PC-3 (cell line): Measurements from ENCODE around the gene CAMK1D. TPM values are rescaled to one million over a fixed set of nuclear protein-coding genes. Genes with fewer than 3 reads are reported as not detected.

Experiments
- ATAC-seq: fragments of 200-7000 bp; cut with Tn5 transposase; 2 replicates; pipeline ENCODE4 v1.9.1; 2020; ENCODE audit warnings: mild to moderate bottlenecking, moderate library complexity
- BruUV-seq: library from RNA; stranded (reverse); fragments of 400-500 nt; replicated peaks from 2 replicates; lab custom pipeline; 2021; lab: Mats Ljungman, UMichigan
- CTCF ChIA-PET: fragments of 300-600 bp; sonication (Branson Sonifier 250); formaldehyde crosslinking; loops from one replicate; lab custom pipeline; 2022; ENCODE audit warnings: antibody characterized with exemption; lab: Charles Lee
- POLR2A ChIA-PET: fragments of 300-600 bp; sonication (Branson Sonifier 250); formaldehyde crosslinking; loops from one replicate; lab custom pipeline; 2022; ENCODE audit warnings: antibody characterized with exemption; ENCODE audit not compliant: unreplicated experiment; lab: Charles Lee
- DNase-seq: peaks from one replicate; pipeline ENCODE4 v3.0.0-alpha.2; 2015
- H2AFZ ChIP-seq: fragments of 300-600 bp; sonication (generic); 2 replicates; pipeline ENCODE4 v1.6.0; 2016; ENCODE audit warnings: antibody characterized with exemption, low read length
- H3F3A ChIP-seq: fragments of 300-600 bp; sonication (generic); one replicate; pipeline ENCODE4 v1.6.0; 2017; ENCODE audit warnings: antibody characterized with exemption, low read length, control low read depth, mild to moderate bottlenecking; ENCODE audit not compliant: unreplicated experiment
- H3K27ac ChIP-seq: fragments of 300-600 bp; sonication (generic); 2 replicates; pipeline ENCODE4 v1.5.1; 2016; ENCODE audit warnings: mild to moderate bottlenecking, low read length
- H3K27me3 ChIP-seq: fragments of 300-600 bp; sonication (generic); 2 replicates; pipeline ENCODE4 v1.6.1; 2016; ENCODE audit warnings: low read length, mixed read lengths
- H3K36me3 ChIP-seq: fragments of 300-600 bp; sonication (generic); 2 replicates; pipeline ENCODE4 v1.6.1; 2016; ENCODE audit warnings: low read depth, mixed run types, low read length, mixed read lengths
- H3K4me1 ChIP-seq: fragments of 300-600 bp; sonication (generic); 2 replicates; pipeline ENCODE4 v1.5.1; 2016; ENCODE audit warnings: low read length; ENCODE audit not compliant: insufficient read depth
- H3K4me2 ChIP-seq: fragments of 300-600 bp; sonication (generic); 2 replicates; pipeline ENCODE4 v1.6.0; 2016; ENCODE audit warnings: low read length
- H3K4me3 ChIP-seq: fragments of 300-600 bp; sonication (generic); 2 replicates; pipeline ENCODE4 v1.5.1; 2016; ENCODE audit warnings: mild to moderate bottlenecking, low read length, mixed read lengths
- H3K79me2 ChIP-seq: fragments of 300-600 bp; sonication (generic); 2 replicates; pipeline ENCODE4 v1.6.1; 2017; ENCODE audit warnings: low read length, mixed read lengths
- H3K9ac ChIP-seq: fragments of 300-600 bp; sonication (generic); 2 replicates; pipeline ENCODE4 v1.6.0; 2016; ENCODE audit warnings: mild to moderate bottlenecking, low read length
- H3K9me2 ChIP-seq: fragments of 300-600 bp; sonication (generic); replicated peaks from 2 replicates; pipeline ENCODE4 v1.6.1; 2016; ENCODE audit warnings: mixed run types, low read length, mixed read lengths
- H3K9me3 ChIP-seq: fragments of 300-600 bp; sonication (generic); 2 replicates; pipeline ENCODE4 v1.6.1; 2016; ENCODE audit warnings: low read length, mixed read lengths
- H4K20me1 ChIP-seq: fragments of 300-600 bp; sonication (generic); 2 replicates; pipeline ENCODE4 v1.6.1; 2016; ENCODE audit warnings: low read length, mixed read lengths
- CTCF ChIP-seq: fragments of 300-600 bp; sonication (generic); conservative IDR thresholded peaks from 2 replicates; pipeline ENCODE4 v1.5.1; 2017; ENCODE audit warnings: antibody characterized with exemption, low read depth, mild to moderate bottlenecking, low read length
- EZH2 ChIP-seq: fragments of 300-600 bp; sonication (generic); IDR thresholded peaks from one replicate; pipeline ENCODE4 v1.6.1; 2017; ENCODE audit warnings: antibody characterized with exemption, mild to moderate bottlenecking, low read length; ENCODE audit not compliant: unreplicated experiment
- EZH2phosphoT487 ChIP-seq: fragments of 300-600 bp; sonication (generic); IDR thresholded peaks from 2 replicates; pipeline ENCODE4 v1.6.1; 2018; ENCODE audit warnings: mild to moderate bottlenecking, antibody characterized with exemption, low read length, borderline replicate concordance
- intact Hi-C: fragments of 100-400 bp; cut with micrococcal nuclease; formaldehyde crosslinking; loops from 2 replicates; pipeline ENCODE4 v1.9.0; 2023
- total RNA-seq: library from RNA; depleted of rRNA; stranded (reverse); fragments of >200 nt; gene quantifications from 2 replicates; pipeline ENCODE4 v1.2.3, GENCODE V29; 2014

The CAMK1D gene
- total RNA-seq, 1 experiment from 2014 or later: 1.3 TPM

- DNase-seq (no peak), ATAC-seq (no peak)
- Histone ChIP-seq H3K27me3 (no peaks in the 10 kb centered on the region), H3K9me3 (no peaks in the 10 kb centered on the region), H2AFZ (no peak overlapping the region), H3K27ac (no peak overlapping the region), H3K4me2 (no peak overlapping the region), H3K9ac (no peak overlapping the region), H3K9me2 (no peaks in the 10 kb centered on the region), H3F3A (no peaks in the 10 kb centered on the region), H3K4me3 (no peak overlapping the region), H3K4me1 (no peaks in the 10 kb centered on the region; the same call in 1 of the 2 replicates), H4K20me1 (no peaks in the 10 kb centered on the region), H3K79me2 (no peaks in the 10 kb centered on the region), H3K36me3 (no peaks in the 10 kb centered on the region)
- POLR2A ChIA-PET: interaction anchor here (0.7 kb wide), 1 partner anchor 40 kb away, joined by 3 read pairs; no protein-coding TSS in a partner anchor
- TF ChIP-seq EZH2phosphoT487: no peak
- no peak for TF ChIP-seq EZH2
- no peak for TF ChIP-seq CTCF
- CTCF ChIA-PET: interaction anchor here (0.7 kb wide), 1 partner anchor 55 kb away, joined by 3 read pairs; no protein-coding TSS in a partner anchor
- BruUV-seq: no TSS peak
- intact Hi-C loops: no loop called here
Measured at GRCh38 chr10:12539350-12540164, 190.2 kb downstream of the CAMK1D start.

GRCh38 chr10:12540341-12540781, 191.0 kb downstream of the CAMK1D start:
- Histone ChIP-seq H3K4me2 (no peak overlapping the region), H3F3A (no peaks in the 10 kb centered on the region), H3K9me3 (no peaks in the 10 kb centered on the region), H4K20me1 (no peaks in the 10 kb centered on the region), H3K4me3 (no peak overlapping the region), H3K9ac (no peak overlapping the region), H2AFZ (no peak overlapping the region), H3K36me3 (no peaks in the 10 kb centered on the region), H3K4me1 (no peaks in the 10 kb centered on the region), H3K27me3 (no peaks in the 10 kb centered on the region), H3K9me2 (no peaks in the 10 kb centered on the region), H3K79me2 (no peaks in the 10 kb centered on the region), H3K27ac (no peak overlapping the region)
- ChIA-PET CTCF (no interaction called here), POLR2A (no interaction called here)
- ATAC-seq: no peak
- DNase-seq: no peak
- no TSS peak for BruUV-seq
- no peak for TF ChIP-seq EZH2phosphoT487
- TF ChIP-seq EZH2: no peak
- no peak for TF ChIP-seq CTCF
- intact Hi-C loops: no loop called here
